Body of pancreas (tissue), 4 donors: ENCODE data around the gene UBQLN4. TPM values are rescaled to one million over a fixed set of nuclear protein-coding genes. Genes with fewer than 3 reads are reported as not detected.

Source experiments
- ATAC-seq: fragments of 150-250 bp; one replicate; pipeline ENCODE4 v1.9.1; 2016
- DNase-seq, 4 donors: peaks; one replicate each; pipeline ENCODE4 v3.0.0-alpha.2; 2019
- H3K27ac ChIP-seq, 4 donors: fragments of 200-600 bp; sonication (generic); 1 replicate in 3 of 4; 2 replicates in 1 of 4; pipeline versions ENCODE4 v1.5.1 to v1.6.1; 2016 to 2019; ENCODE audit warnings: mild to moderate bottlenecking in 1 of 4, mixed read lengths in 1 of 4, moderate library complexity in 1 of 4
- H3K27me3 ChIP-seq, 2 donors: fragments of 200-600 bp; sonication (generic); one replicate each; pipeline ENCODE4 v1.6.0; 2016; ENCODE audit warnings: mild to moderate bottlenecking in 1 of 2
- H3K36me3 ChIP-seq, 2 donors: fragments of 200-600 bp; sonication (generic); replicated peaks in 1 of 2; 2 replicates each; pipeline ENCODE4 v1.5.1; 2016; ENCODE audit warnings: low read depth in 2 of 2; ENCODE audit not compliant: insufficient read depth in 1 of 2
- H3K4me1 ChIP-seq: fragments of 200-600 bp; sonication (generic); one replicate; pipeline ENCODE4 v1.6.0; 2016
- H3K4me3 ChIP-seq, 2 donors: fragments of 200-600 bp; sonication (generic); 1 replicate in 1 of 2; 2 replicates in 1 of 2; pipeline ENCODE4 v1.5.1; 2016 to 2019
- H3K9me3 ChIP-seq, 3 donors: fragments of 200-600 bp; sonication (generic); 1 replicate in 2 of 3; 2 replicates in 1 of 3; pipeline ENCODE4 v1.5.1; 2016
- POLR2A ChIP-seq, 3 donors: fragments of 450-650 bp; IDR thresholded peaks; one replicate each; pipeline ENCODE4 v1.6.1; 2016; ENCODE audit warnings: antibody characterized with exemption in 3 of 3, mild to moderate bottlenecking in 2 of 3
- WGBS, 2 donors: methylation state at CpG; one replicate each; pipeline ENCODE4 v1.1.5; 2017; 5-methylcytosine and 5-hydroxymethylcytosine counted together
- intact Hi-C: fragments of 100-400 bp; cut with DNase I; formaldehyde crosslinking; loops from one replicate; pipeline ENCODE4 v1.15.1; 2023
- total RNA-seq, 2 donors: library from RNA; depleted of rRNA; stranded (reverse); fragments of >200 nt; gene quantifications; one replicate each; pipeline ENCODE4 v1.1.0, GENCODE V29; 2016
- TF ChIP-seq, protein P1 (sequence below), 7 experiments: fragments of 450-650 bp in 4 of 7; fragments of 200-600 bp in 3 of 7; sonication (generic) in 3 of 7; IDR thresholded peaks; one replicate each; pipeline ENCODE4 v1.5.1; 2016 to 2019; ENCODE audit warnings: antibody characterized with exemption in 7 of 7

Gene UBQLN4
- 10 to 100 TPM; 16.5 to 16.9 TPM for total RNA-seq

DNA sequence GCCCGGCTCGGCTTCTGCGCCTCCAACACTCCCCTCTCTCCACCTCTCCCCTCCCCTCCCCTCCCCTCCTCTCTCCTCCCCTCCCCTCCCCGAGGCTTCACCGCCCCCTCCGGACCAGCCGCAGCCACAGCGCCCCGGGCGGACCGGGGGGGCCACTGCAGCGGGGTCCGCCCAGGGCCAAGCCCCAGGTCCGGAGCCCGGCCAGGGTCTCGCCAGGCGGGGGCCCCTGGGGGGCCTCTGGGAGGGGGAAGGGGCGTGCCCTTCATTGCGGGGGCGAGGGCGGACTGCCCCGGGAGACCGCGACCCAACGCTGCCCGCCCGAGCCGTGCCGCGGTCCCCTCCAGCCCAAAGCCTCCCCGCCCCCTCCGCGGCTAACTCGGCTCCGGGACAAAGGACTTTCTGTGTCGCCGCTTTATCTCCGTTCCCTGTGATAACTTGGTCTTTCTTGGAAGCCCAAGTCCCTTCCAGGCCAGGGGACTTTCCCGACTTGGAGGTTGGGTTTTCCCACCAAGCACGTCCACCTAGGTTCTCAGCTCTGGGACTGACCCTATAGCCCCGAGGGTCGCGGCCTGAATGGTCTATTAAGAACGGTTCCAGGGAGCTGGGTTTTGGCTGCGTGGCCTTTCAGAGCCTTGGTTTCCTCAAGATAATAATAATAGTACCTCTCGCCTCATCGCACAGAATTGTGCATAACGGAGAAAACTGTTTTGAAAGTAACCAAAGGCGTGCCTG is at the start of gene UBQLN4:
UBQLN4 (minus strand) TSS at position 31 of the 732 bp plus-strand sequence. CDS start 97 bp downstream, outside the sequence.
- intact Hi-C loops: no loop called here
- Histone ChIP-seq H3K4me1 (peaks cover 18% of the 10 kb centered on the region), H3K27me3 (no peaks in the 10 kb centered on the region), H3K27ac (peak within 1 kb of the TSS; percentile 92 to 95 (median 94)), H3K4me3 (peak within 1 kb of the TSS; percentile 86 to 89), H3K36me3 (peaks cover 0 to 2% of the 10 kb centered on the region in 2 donors), H3K9me3 (no peaks in the 10 kb centered on the region)
- ATAC-seq: peak; percentile 84
- WGBS, 2 donors: 0 to 2% methylated on average over 12 to 32 of the region's 49 CpGs
- TF ChIP-seq, protein P1, sequence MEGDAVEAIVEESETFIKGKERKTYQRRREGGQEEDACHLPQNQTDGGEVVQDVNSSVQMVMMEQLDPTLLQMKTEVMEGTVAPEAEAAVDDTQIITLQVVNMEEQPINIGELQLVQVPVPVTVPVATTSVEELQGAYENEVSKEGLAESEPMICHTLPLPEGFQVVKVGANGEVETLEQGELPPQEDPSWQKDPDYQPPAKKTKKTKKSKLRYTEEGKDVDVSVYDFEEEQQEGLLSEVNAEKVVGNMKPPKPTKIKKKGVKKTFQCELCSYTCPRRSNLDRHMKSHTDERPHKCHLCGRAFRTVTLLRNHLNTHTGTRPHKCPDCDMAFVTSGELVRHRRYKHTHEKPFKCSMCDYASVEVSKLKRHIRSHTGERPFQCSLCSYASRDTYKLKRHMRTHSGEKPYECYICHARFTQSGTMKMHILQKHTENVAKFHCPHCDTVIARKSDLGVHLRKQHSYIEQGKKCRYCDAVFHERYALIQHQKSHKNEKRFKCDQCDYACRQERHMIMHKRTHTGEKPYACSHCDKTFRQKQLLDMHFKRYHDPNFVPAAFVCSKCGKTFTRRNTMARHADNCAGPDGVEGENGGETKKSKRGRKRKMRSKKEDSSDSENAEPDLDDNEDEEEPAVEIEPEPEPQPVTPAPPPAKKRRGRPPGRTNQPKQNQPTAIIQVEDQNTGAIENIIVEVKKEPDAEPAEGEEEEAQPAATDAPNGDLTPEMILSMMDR (IDR thresholded peaks at IDR 0.05): peak; percentile 27 to 68 (median 61)
- TF ChIP-seq POLR2A (IDR thresholded peaks at IDR 0.05): peak in 2 of 3 donors; percentile 41 to 56
- peak; percentile 90 to 93 (median 91) for DNase-seq

DNA sequence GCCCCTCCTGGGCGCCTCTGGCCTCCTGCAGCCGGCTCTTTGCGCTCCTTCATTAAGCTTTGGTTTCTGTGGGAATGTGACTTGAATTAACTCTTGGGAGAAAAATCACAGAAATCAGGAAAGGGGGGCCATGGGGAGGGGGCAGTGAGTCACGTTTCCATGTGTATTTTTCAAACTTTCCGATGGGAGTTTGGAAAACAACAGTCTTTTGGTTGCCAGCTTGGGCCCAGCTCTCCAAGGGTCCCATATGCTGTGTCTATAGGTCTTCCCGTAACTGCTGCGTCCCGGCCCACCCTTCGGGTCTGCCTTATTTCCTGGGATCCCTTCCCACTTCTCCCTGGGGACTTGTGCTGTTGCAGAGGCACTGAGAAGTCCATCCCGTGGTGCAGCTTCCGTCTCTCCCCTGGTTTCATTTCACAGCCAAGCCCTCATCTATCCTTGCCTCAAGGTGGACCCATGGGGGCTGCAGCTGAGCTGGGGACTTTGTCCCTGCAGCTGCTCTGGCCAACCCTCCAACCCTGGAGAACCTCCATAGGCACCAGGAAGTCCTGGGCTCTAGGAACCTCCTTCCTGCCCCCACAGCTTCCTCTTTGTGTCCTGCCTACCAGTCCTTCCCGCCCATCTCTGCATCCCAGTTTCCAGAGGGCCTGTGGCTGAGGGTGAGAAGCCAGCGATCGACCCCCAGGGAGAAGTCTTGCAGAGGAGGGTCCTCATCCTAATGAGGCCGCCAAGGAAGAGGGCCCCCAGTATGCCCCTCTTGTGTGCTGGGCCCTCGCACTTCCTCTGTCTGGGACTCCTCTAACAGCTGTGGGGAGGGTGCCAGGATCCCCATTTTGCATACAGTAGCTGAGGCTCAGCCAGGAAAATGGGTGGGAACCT is 49.3 kb upstream of the UBQLN4 start:
- Histone ChIP-seq H3K4me3 (no peak overlapping the region), H3K4me1 (peaks cover 51% of the 10 kb centered on the region), H3K36me3 (no peaks in the 10 kb centered on the region), H3K27ac (peak overlapping the region in 2 of 4 donors; percentile 89 to 95), H3K9me3 (no peaks in the 10 kb centered on the region), H3K27me3 (no peaks in the 10 kb centered on the region)
- 73 to 83% methylated on average over 14 to 16 of the region's 16 CpGs for WGBS, 2 donors
- no peak for DNase-seq
- no peak for ATAC-seq
- intact Hi-C loops: no loop called here
- TF ChIP-seq POLR2A (IDR thresholded peaks at IDR 0.05): no peak
- TF ChIP-seq, protein P1 (IDR thresholded peaks at IDR 0.05): no peak

DNA sequence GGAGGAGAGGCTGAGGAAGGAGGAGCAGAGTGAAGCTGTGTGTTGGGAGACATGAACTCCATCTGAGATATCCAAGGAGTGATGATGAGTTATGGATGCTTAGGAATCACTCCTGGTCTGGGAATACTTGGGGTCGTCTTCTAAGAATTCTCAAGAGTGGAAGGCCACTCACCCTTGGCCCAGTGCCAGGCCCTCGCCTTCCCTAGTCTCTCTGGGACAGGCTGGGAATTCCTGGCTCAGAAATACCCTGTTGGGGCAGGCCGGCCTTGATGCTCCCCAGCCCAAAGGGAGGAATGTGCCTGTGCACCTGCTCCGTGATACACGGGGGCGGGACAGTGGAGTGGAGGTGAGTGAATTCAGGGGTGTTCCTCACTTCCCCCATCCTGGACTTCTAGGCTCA is 48.3 kb upstream of the UBQLN4 start:
- DNase-seq: peak in 1 of 4 donors; percentile 30
- no peaks in the 10 kb centered on the region for H3K9me3 ChIP-seq
- H3K4me3 ChIP-seq: no peak overlapping the region
- no peaks in the 10 kb centered on the region for H3K27me3 ChIP-seq
- H3K4me1 ChIP-seq: peaks cover 49% of the 10 kb centered on the region
- H3K27ac ChIP-seq: no peak overlapping the region
- no peak for TF ChIP-seq POLR2A (IDR thresholded peaks at IDR 0.05)
- TF ChIP-seq, protein P1 (IDR thresholded peaks at IDR 0.05): no peak
- WGBS, 2 donors: 38 to 44% methylated on average over 5 to 6 of the region's 6 CpGs
- no peak for ATAC-seq
- H3K36me3 ChIP-seq: no peaks in the 10 kb centered on the region
- intact Hi-C loops: no loop called here

DNA sequence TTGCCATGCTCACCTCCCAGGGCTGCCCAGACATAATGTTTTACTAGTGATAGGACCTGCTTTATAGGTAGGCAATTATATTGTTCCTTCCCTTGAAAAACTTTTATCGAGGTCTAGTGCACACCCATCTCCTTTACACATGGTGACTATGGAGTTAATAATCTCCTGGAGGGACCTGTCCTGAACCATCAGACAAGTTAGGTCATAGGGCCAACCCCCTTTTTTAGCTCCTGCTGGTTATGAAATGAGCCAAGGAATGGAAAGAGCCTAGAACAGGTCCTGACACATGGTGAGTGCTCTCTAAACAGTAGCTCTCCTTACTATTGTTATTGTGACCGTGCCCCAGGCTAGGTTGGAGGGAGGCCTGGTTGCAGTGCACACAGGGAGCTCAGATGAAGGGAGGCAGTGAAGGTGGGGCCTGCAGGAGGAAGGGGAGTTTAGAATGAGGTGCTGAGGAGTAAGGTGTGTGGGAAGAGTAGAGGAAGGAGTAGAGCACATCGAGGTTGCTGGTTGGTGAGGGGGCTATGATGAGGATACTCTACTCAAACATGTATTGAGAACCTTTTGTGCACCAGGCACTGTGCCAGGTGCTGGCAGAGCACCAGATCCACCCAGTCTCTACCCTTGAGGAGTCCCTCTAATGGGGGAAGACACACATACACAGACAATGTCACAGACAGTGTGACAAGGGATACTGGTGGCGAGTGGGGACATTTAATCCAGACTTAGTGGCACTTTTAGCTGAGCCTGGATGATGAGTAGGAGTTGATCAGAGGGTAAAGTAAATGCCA is 46.8 kb upstream of the UBQLN4 start:
- Histone ChIP-seq H3K27me3 (no peaks in the 10 kb centered on the region), H3K4me1 (peaks cover 48% of the 10 kb centered on the region), H3K4me3 (no peak overlapping the region), H3K27ac (no peak overlapping the region), H3K36me3 (no peaks in the 10 kb centered on the region), H3K9me3 (no peaks in the 10 kb centered on the region)
- intact Hi-C loops: no loop called here
- 52 to 53% methylated on average over 4 of the region's 4 CpGs for WGBS, 2 donors
- no peak for ATAC-seq
- TF ChIP-seq POLR2A (IDR thresholded peaks at IDR 0.05): no peak
- TF ChIP-seq, protein P1 (IDR thresholded peaks at IDR 0.05): no peak
- DNase-seq: no peak
